GM08714 (cell line): Measurements from ENCODE around the gene MYO19.

ENCODE experiments used
- H3K4me3 ChIP-seq: fragments of 200-500 bp; sonication (Bioruptor generic); 2 replicates; pipeline ENCODE4 v1.5.1; 2014; ENCODE audit warnings: mild to moderate bottlenecking, low read length, inconsistent platforms
- ZNF274 ChIP-seq: IDR thresholded peaks from 2 replicates; pipeline ENCODE4 v1.6.1; 2012; ENCODE audit warnings: mild to moderate bottlenecking, low read depth, low read length

MYO19 gene

DNA sequence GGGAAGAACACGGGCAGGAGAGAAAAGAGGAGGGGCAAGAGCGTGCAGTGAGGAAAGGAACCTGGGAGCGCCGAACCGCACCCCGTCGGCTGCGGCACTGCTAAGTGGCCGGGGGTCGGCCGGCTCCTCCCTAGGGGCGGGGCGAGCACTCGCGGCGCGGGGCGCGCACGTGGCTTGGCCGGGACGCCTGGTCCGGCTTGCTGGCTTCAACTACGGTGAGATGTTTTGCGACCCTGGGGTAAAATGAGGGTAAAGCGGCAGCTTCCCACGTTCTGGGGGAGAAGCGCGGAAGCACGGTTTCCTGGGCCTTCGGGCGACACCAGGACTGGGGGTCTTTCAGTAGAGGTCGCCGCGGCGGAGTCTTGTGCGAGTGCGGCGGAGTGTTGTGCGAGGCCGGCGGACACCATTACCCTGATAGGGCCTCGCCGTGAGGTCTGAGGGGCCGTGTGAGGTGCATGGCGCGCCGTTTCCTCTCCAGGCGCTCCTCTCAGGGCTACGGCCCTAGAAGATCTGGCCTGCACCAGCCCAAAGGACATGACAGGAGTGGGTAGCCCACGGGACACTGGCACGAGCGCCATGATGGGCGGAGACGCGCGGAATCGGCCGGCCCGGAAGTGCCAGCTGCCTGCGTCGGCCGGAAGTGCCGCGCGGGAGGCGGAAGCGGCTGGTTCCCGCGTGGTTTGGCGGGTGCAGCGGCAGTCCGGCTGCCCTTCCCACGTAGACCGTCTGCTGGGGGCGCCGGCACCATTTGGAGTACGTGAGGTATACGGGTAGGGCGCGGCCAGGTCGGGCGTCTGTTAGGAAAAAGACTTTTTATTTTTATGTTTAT lies at the start of gene MYO19, which contains the start of gene PIGW:
Gene MYO19, minus strand, starts transcription at position 29 of the 829 bp plus-strand sequence. CDS start 2,330 bp downstream, outside the sequence.
Gene PIGW, plus strand, starts transcription at position 148 of the 829 bp plus-strand sequence. CDS start 2,115 bp downstream, outside the sequence.
- no peak for TF ChIP-seq ZNF274
- peak within 1 kb of the TSS; percentile 96 for H3K4me3 ChIP-seq

GRCh38 chr17:36583787-36584186 lies 49.1 kb upstream of the MYO19 start:
- no peak overlapping the region for H3K4me3 ChIP-seq
- no peak for TF ChIP-seq ZNF274

DNA sequence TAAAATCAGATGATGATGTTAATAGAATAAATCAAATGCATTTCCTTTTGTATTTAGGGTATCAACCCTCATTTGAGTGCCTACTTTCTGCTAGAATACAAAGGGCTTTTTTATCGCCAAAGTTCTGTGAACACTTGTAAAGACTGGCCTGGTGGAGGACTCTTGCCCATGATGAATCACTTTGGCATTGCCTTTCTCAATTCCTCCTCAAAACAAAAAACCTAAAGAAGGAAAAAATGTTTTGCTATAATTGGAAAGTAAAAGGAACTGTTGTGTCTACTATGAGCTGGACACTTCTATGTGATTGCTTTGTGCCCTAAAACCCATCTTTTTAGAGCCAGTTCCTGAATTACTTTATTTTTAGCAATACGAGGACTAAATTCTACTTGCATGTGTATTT lies 44.0 kb upstream of the MYO19 start:
- TF ChIP-seq ZNF274: no peak
- no peak overlapping the region for H3K4me3 ChIP-seq

- H3K4me3 ChIP-seq: no peak overlapping the region
- no peak for TF ChIP-seq ZNF274
These were observed 42.1 kb upstream of the MYO19 start for GRCh38 chr17:36576793-36577192.

GRCh38 chr17:36575028-36575427 lies 40.4 kb upstream of the MYO19 start:
- no peak for TF ChIP-seq ZNF274
- no peak overlapping the region for H3K4me3 ChIP-seq

DNA sequence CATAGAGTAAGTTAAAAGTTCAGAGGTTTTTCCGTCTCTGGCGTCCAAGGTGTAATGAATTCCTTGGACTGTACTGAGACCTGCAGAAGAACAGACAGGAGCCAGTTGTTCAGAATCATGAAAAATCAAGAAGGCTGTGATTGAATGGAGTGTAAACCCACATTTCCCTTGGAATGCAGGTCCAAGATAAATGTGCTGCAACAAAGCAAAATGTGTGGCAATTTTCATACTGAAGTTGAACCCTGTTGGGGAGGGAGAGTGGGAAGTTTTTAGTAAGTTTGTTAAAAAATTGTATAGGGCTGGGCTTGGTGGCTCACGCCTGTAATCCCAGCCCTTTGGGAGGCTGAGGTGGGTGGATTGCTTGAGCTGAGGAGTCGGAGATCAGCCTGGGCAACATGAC lies 31.4 kb upstream of the MYO19 start:
- TF ChIP-seq ZNF274: no peak
- no peak overlapping the region for H3K4me3 ChIP-seq

DNA sequence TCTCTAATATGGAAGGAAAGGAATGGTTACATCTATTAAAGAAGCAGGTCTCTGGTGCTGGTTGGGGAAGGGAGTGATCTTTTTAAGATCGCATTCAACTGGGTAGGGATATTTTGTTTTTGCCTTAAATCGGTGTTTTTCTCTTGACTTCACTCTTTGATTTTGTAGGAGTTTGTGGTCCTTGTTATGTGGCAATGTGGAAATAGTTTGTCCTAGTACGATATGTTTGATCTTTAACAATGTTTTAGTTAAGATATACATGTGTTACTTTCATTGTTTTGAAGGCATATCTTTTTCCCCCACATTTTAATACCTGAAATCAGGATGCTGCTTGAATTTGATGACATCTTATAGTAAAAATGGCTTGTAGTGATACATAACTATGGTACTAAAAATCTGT lies 18.8 kb upstream of the MYO19 start:
- H3K4me3 ChIP-seq: no peak overlapping the region
- no peak for TF ChIP-seq ZNF274

DNA sequence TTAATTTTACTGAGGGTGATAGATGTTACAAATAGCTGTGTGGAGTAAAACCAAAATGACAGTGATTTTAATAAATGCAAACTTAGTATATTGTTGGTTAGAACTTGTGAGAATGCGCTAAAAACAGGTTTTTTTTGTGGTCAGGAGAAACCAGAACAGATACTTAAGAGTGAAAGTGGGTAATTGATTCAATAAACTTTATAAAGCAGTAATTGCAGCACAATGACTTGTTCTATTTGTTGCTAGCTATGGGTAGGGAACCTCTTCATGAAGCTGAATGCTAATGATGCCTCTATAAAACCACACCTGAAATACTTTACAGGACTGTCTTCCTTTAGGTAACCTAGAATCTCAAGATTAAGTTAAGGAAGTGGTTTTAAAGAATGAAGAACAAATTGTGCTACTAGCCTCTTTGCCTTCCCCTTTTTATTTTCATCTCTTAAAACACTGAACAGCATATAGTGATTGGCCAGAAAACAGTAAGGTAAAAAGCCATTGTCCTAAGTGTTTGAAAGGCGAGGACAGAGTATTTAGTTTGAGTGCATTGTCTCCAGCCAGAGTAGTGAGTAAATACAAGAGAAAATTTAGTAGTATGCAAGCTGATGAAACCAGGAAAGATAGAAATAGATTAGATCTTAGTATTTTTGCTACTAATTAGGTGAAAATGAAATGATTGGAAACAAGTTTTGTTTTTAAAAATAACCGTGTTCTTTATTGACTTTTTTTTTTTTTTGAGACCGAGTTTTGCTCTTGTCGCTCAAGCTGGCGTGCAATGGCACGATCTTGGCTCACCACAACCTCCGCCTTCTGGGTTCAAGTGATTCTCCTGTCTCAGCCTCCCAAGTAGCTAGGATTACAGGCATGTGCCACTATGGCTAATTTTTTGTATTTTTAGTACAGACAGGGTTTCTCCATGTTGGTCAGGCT lies 16.1 kb upstream of the MYO19 start:
- no peak overlapping the region for H3K4me3 ChIP-seq
- no peak for TF ChIP-seq ZNF274

- TF ChIP-seq ZNF274: no peak
- H3K4me3 ChIP-seq: no peak overlapping the region; the same call in 1 of the 2 replicates
These were observed 13.1 kb upstream of the MYO19 start for GRCh38 chr17:36547776-36548175.

DNA sequence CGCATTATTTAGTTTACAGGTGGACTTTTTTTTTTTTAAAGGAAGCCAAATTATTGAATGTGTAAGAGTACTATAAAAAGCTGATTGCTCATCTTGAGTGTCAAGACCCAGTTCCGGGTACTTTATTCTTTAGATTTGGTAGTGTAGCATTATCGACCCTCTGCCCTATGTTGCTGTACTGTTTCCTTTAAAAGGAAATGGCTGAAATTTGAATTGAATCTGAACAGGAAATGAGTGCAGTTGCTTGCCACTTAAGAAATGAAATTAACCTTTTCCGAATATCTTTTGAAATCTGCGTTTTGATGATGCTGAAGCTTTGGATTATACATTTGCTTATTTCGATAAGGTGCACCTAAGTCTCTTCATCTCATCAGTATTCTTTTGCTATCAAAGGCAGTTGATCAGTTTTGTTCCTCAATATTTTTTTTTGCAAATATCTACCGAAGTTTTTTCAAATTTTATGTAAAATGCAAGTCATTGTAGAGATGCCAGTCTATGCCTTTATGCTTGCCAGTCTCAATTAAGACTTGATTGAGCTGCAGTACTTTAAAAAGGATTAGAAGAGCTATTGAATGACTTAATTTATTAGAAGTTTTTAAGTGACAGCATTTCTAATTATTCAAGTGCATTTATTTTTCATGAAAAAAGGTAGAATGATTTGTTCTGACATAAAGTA lies 11.9 kb upstream of the MYO19 start:
- peak overlapping the region; percentile 97 for H3K4me3 ChIP-seq
- TF ChIP-seq ZNF274: no peak

DNA sequence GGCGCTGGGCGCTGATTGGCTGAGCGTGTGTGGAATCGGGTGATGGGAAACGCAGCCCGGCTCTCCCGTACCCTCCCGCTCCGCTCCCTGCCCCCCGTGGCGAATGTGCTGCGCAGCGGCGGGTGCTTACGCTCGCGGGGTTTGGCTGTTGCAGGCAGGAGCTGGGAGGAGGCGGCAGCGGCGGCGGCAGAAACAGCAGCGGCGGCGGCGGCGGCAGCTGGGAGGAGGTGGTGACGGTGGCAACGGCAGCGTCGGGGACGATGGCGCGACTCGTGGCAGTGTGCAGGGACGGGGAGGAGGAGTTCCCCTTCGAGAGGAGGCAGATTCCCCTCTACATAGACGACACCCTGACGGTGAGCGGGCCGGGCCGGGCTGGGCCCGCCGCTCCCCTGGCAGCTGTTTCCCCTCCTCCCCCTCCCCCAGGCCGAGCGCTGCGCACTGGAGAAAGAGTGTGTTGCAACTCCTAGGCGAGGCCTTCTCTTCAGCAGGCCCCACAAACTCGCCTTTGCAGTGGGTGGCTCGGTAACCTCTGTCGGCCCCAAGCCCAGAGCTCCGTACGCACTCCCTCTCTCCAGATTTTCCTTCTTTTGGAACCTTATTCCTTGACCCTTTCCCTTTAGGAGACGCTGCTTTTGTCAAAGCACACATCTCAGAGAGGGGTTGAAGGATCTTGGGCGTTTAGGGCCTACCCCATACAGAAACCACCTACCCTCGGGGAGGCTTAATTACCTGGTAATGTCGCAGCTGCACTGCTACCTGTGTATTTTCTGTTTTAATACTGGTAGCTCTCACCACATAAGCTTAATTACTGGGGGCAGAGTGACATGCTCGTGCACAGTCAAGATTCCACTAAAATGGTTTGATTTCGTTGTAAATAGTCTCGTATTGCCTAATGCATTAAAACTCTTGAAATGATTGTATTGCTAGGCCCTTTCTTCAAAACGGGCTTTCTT lies 11.1 kb upstream of the MYO19 start:
- TF ChIP-seq ZNF274: no peak
- peak overlapping the region; percentile 97 for H3K4me3 ChIP-seq

GRCh38 chr17:36545077-36545464 lies 10.4 kb upstream of the MYO19 start:
- H3K4me3 ChIP-seq: peak overlapping the region; percentile 72
- TF ChIP-seq ZNF274: no peak
